ENCODE measurements around the gene CASZ1.

DNA sequence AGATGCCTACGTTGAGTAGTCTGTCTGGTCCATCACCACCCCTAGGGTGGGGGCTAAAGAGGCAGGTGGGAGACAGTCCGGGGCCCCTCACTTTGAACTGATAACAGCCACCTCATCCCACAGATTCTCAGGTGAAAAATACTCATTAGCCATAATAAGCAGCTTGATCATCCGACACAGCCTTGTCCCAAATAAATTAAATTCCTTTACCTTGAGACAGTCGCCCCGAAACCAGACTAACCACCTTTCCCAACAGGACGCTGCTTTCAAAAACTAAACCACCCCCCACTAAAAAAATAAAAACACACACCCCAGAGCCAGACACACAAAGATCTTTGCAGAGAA, 103.3 kb downstream of the CASZ1 start:
- TF ChIP-seq, protein P1, sequence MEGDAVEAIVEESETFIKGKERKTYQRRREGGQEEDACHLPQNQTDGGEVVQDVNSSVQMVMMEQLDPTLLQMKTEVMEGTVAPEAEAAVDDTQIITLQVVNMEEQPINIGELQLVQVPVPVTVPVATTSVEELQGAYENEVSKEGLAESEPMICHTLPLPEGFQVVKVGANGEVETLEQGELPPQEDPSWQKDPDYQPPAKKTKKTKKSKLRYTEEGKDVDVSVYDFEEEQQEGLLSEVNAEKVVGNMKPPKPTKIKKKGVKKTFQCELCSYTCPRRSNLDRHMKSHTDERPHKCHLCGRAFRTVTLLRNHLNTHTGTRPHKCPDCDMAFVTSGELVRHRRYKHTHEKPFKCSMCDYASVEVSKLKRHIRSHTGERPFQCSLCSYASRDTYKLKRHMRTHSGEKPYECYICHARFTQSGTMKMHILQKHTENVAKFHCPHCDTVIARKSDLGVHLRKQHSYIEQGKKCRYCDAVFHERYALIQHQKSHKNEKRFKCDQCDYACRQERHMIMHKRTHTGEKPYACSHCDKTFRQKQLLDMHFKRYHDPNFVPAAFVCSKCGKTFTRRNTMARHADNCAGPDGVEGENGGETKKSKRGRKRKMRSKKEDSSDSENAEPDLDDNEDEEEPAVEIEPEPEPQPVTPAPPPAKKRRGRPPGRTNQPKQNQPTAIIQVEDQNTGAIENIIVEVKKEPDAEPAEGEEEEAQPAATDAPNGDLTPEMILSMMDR (IDR thresholded peaks at IDR 0.05 in 8 of 11, conservative IDR thresholded peaks at IDR 0.05 in 3 of 11) = no peak
- TF ChIP-seq POLR2A (IDR thresholded peaks at IDR 0.05) = no peak
- TF ChIP-seq POLR2AphosphoS5 (IDR thresholded peaks at IDR 0.05) = no peak

Measured in spleen (tissue), 7 donors.